HG03354 (cell line): ENCODE results near the gene GYPC.
A peak's percentile ranks its signal among the peaks of the same experiment; 100 is the strongest.
"Not testable (repeated sequence)": the region's sequence is repeated elsewhere in the genome, so short reads cannot be mapped to it uniquely, and the experiment has no call there.

Experiments used
- ATAC-seq: cut with Tn5 transposase; IDR thresholded peaks from one replicate; pipeline ENCODE4 v1.9.1; 2021; ENCODE audit warnings: mild to moderate bottlenecking; ENCODE audit not compliant: unreplicated experiment, poor library complexity, severe bottlenecking

GYPC gene

GRCh38 chr2:126655500-126656430, at the start of gene GYPC:
GYPC (plus strand) TSS chr2:126656158; CDS start chr2:126656264, 106 bp downstream.
- ATAC-seq: peak; percentile 41

- no peak for ATAC-seq
These were observed 41.3 kb upstream of the GYPC start for GRCh38 chr2:126614524-126615227.

- ATAC-seq: no peak
These were observed 39.3 kb upstream of the GYPC start for GRCh38 chr2:126616606-126617069.

GRCh38 chr2:126620302-126620701, 35.7 kb upstream of the GYPC start:
- no peak for ATAC-seq

- no peak for ATAC-seq
These were observed 33.0 kb upstream of the GYPC start for GRCh38 chr2:126623000-126623399.

- no peak for ATAC-seq
These were observed 28.3 kb upstream of the GYPC start for GRCh38 chr2:126627643-126628042.

GRCh38 chr2:126634273-126634861, 21.6 kb upstream of the GYPC start:
- peak; percentile 57 for ATAC-seq

GRCh38 chr2:126635281-126635680, 20.7 kb upstream of the GYPC start:
- no peak for ATAC-seq

GRCh38 chr2:126635736-126636135, 20.2 kb upstream of the GYPC start:
- ATAC-seq: no peak

GRCh38 chr2:126637386-126637785, 18.6 kb upstream of the GYPC start:
- no peak for ATAC-seq

GRCh38 chr2:126638746-126639145, 17.2 kb upstream of the GYPC start:
- no peak for ATAC-seq

- no peak for ATAC-seq
These were observed 16.7 kb upstream of the GYPC start for GRCh38 chr2:126639276-126639675.

GRCh38 chr2:126641294-126641693, 14.7 kb upstream of the GYPC start:
- not testable (repeated sequence) for ATAC-seq

- no peak for ATAC-seq
These were observed 13.9 kb upstream of the GYPC start for GRCh38 chr2:126642031-126642430.

GRCh38 chr2:126643431-126643830, 12.5 kb upstream of the GYPC start:
- ATAC-seq: no peak

GRCh38 chr2:126643972-126644371, 12.0 kb upstream of the GYPC start:
- no peak for ATAC-seq

- peak; percentile 90 for ATAC-seq
These were observed 11.2 kb upstream of the GYPC start for GRCh38 chr2:126644630-126645191.

GRCh38 chr2:126645211-126645618, 10.7 kb upstream of the GYPC start:
- ATAC-seq: peak; percentile 58

- ATAC-seq: no peak
These were observed 9.9 kb upstream of the GYPC start for GRCh38 chr2:126646026-126646425.

- ATAC-seq: not testable (repeated sequence)
These were observed 8.1 kb upstream of the GYPC start for GRCh38 chr2:126647714-126648344.
